ENCODE results near the gene PCDHGB5.

PCDHGB5 gene

DNA sequence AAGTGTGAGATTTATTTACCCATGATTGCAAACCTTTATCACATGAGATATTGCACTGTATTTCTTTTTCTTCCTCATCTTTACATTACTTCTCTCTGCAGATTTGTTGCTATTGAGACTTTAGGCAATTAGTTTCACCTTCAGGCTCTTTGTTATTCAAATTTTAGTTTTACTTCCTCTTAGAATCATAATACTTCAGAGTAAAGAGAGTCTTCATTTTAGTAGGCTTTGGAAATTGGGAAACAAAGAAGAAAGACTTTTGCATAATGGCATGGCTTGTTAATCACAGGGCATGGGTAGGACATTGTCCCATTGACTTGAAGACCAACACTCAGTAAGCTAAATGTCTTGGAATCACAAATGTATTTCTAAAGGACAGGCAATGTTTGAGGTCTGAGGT lies 35.0 kb upstream of the PCDHGB5 start:
- Histone ChIP-seq H3K36me3 (ENCODE audit: control insufficient read depth, insufficient read depth, low read length) (peaks cover 2% of the 10 kb centered on the region), H3K79me2 (no peaks in the 10 kb centered on the region), H3K9me3 (ENCODE audit: control insufficient read depth, low read length) (no peaks in the 10 kb centered on the region), H2AFZ (no peak overlapping the region), H3K4me2 (ENCODE audit: low read length) (no peak overlapping the region), H3K27me3 (ENCODE audit: control insufficient read depth, insufficient read depth, low read length) (no peaks in the 10 kb centered on the region), H3K4me3 (ENCODE audit: low read depth, low read length) (no peak overlapping the region), H3K4me1 (no peaks in the 10 kb centered on the region), H3K9ac (no peak overlapping the region), H3K27ac (no peak overlapping the region)
- TF ChIP-seq, protein P1, sequence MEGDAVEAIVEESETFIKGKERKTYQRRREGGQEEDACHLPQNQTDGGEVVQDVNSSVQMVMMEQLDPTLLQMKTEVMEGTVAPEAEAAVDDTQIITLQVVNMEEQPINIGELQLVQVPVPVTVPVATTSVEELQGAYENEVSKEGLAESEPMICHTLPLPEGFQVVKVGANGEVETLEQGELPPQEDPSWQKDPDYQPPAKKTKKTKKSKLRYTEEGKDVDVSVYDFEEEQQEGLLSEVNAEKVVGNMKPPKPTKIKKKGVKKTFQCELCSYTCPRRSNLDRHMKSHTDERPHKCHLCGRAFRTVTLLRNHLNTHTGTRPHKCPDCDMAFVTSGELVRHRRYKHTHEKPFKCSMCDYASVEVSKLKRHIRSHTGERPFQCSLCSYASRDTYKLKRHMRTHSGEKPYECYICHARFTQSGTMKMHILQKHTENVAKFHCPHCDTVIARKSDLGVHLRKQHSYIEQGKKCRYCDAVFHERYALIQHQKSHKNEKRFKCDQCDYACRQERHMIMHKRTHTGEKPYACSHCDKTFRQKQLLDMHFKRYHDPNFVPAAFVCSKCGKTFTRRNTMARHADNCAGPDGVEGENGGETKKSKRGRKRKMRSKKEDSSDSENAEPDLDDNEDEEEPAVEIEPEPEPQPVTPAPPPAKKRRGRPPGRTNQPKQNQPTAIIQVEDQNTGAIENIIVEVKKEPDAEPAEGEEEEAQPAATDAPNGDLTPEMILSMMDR (IDR thresholded peaks at IDR 0.05), result no peak

DNA sequence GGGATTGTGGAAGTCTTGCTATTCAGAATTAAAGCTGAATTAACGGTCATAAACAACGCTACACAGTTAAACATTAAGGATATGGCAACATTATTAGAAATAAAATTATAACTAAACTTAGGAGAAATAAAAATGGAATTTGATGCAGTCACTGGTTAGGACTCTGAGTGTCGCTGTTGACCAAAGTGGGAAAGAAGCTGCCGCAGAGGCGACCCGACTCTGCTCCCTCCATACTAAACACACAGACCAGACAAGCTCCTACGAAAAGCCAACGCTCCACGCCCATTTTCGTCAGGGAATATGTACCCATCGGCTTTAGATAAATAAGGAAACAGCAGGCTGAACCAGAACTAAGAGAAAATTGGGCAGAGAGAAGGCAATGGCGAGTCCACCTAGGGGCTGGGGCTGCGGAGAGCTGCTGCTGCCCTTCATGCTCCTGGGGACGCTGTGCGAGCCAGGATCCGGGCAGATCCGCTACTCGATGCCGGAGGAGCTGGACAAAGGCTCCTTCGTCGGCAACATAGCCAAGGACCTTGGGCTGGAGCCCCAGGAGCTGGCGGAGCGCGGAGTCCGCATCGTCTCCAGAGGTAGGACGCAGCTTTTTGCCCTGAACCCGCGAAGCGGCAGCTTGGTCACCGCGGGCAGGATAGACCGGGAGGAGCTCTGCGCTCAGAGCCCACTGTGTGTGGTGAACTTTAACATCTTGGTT lies 33.6 kb upstream of the PCDHGB5 start, which contains the start of gene PCDHGA5:
Gene PCDHGA5, plus strand, starts transcription at position 211 of the 709 bp plus-strand sequence. Its CDS starts 169 bp downstream, at position 380.
- H3K9ac ChIP-seq, result no peak within 1 kb of the TSS
- peaks cover 2% of the 10 kb centered on the region for H3K36me3 ChIP-seq (ENCODE audit: control insufficient read depth, insufficient read depth, low read length)
- no peak within 1 kb of the TSS for H3K4me3 ChIP-seq (ENCODE audit: low read depth, low read length)
- H3K79me2 ChIP-seq, result no peaks in the 10 kb centered on the region
- H3K4me1 ChIP-seq, result no peaks in the 10 kb centered on the region
- H3K9me3 ChIP-seq (ENCODE audit: control insufficient read depth, low read length), result no peaks in the 10 kb centered on the region
- TF ChIP-seq, protein P1 (IDR thresholded peaks at IDR 0.05), result peak; percentile 15
- H3K27me3 ChIP-seq (ENCODE audit: control insufficient read depth, insufficient read depth, low read length), result no peaks in the 10 kb centered on the region
- no peak within 1 kb of the TSS for H3K27ac ChIP-seq
- no peak within 1 kb of the TSS for H3K4me2 ChIP-seq (ENCODE audit: low read length)
- peak within 1 kb of the TSS; percentile 7 for H2AFZ ChIP-seq

DNA sequence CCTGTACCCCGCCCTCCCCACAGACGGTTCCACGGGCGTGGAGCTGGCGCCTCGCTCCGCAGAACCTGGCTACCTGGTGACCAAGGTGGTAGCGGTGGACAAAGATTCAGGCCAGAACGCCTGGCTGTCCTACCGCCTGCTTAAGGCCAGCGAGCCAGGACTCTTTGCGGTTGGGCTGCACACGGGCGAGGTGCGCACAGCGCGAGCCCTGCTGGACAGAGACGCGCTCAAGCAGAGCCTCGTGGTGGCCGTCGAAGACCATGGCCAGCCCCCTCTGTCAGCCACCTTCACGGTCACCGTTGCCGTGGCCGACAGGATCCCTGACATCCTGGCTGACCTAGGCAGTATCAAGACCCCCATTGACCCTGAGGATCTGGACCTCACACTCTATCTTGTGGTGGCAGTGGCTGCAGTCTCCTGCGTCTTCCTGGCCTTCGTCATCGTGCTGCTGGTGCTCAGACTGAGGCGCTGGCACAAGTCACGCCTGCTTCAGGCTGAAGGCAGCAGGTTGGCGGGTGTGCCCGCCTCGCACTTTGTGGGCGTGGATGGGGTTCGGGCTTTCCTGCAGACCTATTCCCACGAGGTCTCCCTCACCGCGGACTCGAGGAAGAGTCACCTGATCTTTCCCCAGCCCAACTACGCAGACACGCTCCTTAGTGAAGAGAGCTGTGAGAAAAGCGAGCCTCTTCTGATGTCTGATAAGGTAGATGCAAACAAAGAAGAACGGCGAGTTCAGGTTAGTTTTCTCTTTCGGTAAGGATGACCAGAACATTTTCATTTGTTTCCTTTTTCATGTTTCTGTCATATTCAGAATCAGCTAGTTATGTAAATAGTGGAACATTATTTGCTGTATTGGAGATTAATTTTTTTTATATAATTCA lies 31.5 kb upstream of the PCDHGB5 start:
- no peaks in the 10 kb centered on the region for H3K79me2 ChIP-seq
- H3K4me2 ChIP-seq (ENCODE audit: low read length), result no peak overlapping the region
- H3K4me1 ChIP-seq, result no peaks in the 10 kb centered on the region
- TF ChIP-seq, protein P1 (IDR thresholded peaks at IDR 0.05), result no peak
- peaks cover 5% of the 10 kb centered on the region for H3K9me3 ChIP-seq (ENCODE audit: control insufficient read depth, low read length)
- no peaks in the 10 kb centered on the region for H3K27me3 ChIP-seq (ENCODE audit: control insufficient read depth, insufficient read depth, low read length)
- H3K4me3 ChIP-seq (ENCODE audit: low read depth, low read length), result no peak overlapping the region
- H3K36me3 ChIP-seq (ENCODE audit: control insufficient read depth, insufficient read depth, low read length), result peaks cover 2% of the 10 kb centered on the region
- no peak overlapping the region for H3K9ac ChIP-seq
- H3K27ac ChIP-seq, result no peak overlapping the region
- H2AFZ ChIP-seq, result no peak overlapping the region

DNA sequence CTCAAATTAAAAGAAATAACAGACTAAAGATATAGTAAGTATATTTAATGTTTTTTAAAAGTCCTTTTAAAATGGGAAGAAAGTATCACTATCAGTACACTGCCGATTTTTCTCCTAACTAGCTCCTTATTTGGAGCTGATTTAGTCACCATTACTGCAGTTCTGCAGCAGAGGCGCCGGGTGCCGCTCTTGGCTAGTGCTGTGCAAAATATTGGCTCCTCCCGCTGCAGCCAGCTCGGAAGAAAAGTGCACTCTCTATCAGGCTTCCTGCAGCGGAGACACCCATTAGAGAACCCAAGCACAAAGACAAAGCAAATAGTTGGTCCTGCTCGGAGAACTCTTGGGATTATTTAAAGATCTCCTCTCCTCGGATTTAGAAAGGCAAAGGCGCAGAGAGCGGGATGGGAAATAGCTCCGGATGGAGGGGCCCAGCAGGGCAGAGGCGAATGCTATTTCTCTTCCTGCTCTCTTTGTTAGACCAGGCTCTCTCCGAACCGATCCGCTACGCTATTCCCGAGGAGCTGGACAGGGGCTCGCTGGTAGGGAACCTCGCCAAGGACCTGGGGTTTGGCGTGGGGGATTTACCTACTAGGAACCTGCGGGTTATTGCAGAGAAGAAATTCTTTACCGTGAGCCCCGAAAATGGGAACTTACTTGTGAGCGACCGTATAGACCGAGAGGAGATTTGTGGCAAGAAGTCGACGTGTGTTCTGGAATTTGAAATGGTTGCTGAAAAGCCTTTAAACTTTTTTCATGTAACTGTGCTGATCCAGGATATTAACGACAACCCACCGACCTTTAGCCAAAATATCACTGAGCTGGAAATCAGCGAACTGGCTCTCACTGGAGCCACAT lies 27.5 kb upstream of the PCDHGB5 start, which contains the start of gene PCDHGB3:
Gene PCDHGB3, plus strand, starts transcription at position 249 of the 855 bp plus-strand sequence. Its CDS starts 153 bp downstream, at position 402.
- H2AFZ ChIP-seq, result peak within 1 kb of the TSS; percentile 48
- H3K4me3 ChIP-seq (ENCODE audit: low read depth, low read length), result no peak within 1 kb of the TSS
- no peaks in the 10 kb centered on the region for H3K36me3 ChIP-seq (ENCODE audit: control insufficient read depth, insufficient read depth, low read length)
- no peak within 1 kb of the TSS for H3K4me2 ChIP-seq (ENCODE audit: low read length)
- TF ChIP-seq, protein P1 (IDR thresholded peaks at IDR 0.05), result peak; percentile 46
- H3K9me3 ChIP-seq (ENCODE audit: control insufficient read depth, low read length), result peaks cover 13% of the 10 kb centered on the region
- no peaks in the 10 kb centered on the region for H3K79me2 ChIP-seq
- H3K27ac ChIP-seq, result peak within 1 kb of the TSS; percentile 30
- no peaks in the 10 kb centered on the region for H3K27me3 ChIP-seq (ENCODE audit: control insufficient read depth, insufficient read depth, low read length)
- no peaks in the 10 kb centered on the region for H3K4me1 ChIP-seq
- H3K9ac ChIP-seq, result no peak within 1 kb of the TSS
